Measurements from ENCODE around the gene SLC10A4.

Gene SLC10A4

DNA sequence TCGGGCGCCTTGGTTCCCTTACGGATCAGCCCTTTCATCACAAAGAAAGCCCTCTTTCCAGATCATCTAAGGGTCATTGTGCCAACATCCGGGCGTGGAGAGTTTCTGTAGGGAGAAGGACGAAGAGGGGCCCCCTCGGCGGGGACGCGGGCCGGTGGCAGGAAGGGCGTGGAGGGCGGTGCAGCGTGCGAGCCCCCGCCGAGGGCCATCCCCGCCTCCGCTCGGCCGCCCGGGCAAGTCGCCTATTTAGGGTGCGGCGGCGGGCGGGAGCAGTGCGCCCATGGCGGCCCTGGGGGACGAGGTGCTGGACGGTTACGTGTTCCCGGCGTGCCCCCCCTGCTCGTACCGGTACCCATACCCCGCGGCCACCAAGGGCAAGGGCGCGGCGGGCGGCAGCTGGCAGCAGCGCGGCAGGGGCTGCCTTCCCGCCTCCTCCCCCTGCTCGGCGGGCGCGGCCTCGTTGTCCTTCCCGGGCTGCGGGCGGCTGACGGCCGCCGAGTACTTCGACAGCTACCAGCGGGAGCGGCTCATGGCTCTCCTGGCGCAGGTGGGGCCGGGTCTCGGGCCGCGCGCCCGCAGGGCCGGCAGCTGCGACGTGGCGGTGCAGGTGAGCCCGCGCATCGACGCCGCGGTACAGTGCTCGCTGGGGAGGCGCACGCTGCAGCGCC lies 7.0 kb downstream of the SLC10A4 start, which contains the start of gene ZAR1:
ZAR1 (plus strand) TSS at position 241 of the 668 bp plus-strand sequence; CDS start at position 281, 40 bp downstream.
- TF ChIP-seq CTCF (IDR thresholded peaks at IDR 0.05; ENCODE audit: low read depth, low read length) = no peak
- peak within 1 kb of the TSS; percentile 41 for H3K4me3 ChIP-seq (ENCODE audit: low read depth, low read length)

GRCh38 chr4:48490680-48491513 lies 7.8 kb downstream of the SLC10A4 start:
- H3K4me3 ChIP-seq (ENCODE audit: low read depth, low read length) = no peak overlapping the region
- TF ChIP-seq CTCF (IDR thresholded peaks at IDR 0.05; ENCODE audit: low read depth, low read length) = no peak

DNA sequence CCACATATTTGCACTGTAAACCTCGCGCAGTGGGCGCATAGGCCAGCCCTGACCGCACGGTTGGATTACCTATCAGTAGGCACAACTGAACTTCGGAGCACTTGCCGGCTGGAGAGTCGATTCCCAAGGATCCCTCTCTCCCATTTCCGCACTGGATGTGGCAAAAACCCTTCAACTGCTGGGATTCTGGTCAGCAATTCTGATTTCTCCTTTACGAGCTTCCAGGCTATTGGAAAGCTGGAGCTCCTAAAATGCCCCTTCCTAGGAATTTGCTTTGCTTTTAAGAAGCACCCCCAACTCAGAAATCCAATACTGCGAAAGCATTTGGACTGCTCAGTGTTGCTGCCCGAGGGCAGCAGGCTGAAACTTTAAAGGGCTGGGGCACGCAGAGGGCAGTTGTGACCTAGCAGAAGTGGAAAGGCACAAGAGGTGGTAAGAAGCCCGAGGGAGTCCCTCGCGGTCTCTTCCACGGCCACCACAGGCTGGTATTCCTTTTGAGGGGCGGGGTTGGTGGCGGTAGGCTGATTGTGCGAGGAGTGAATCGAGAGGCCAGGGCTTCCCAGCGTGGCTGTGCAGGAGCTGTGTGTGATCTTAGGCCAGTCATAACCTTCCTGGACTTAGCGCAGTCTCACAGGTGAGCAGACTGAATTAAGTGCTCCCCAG lies 8.5 kb downstream of the SLC10A4 start:
- TF ChIP-seq CTCF (IDR thresholded peaks at IDR 0.05; ENCODE audit: low read depth, low read length) = no peak
- H3K4me3 ChIP-seq (ENCODE audit: low read depth, low read length) = no peak overlapping the region

DNA sequence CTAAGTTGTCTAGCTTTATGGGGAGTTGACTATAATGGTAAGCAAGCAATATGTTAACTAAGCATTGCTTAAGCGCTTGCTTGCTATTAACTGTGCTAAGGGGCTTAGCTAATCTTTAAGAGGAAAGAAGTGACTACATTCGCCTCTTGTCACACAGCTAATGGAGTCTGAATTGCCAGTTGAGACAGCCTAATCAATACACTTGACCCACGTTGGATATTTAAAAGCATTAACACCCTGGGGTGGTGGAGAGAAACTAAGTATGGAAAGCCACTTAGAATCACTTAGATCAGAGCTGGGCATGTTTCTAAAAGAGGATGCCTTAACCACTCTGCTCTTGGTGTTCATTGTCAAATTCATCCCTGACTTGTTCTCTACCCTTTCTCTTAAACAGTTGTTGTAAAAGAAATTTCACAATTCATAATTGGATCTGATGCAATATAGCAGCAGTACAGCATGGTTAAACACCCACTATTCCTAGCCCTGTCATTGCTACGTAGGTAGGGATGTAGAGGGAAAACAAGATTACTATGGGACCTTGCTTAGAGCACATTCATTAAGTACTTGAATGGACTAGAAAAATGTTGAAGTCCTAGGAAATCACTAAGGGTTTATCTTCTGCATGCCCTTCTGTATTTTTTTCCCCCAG lies 10.4 kb downstream of the SLC10A4 start:
- H3K4me3 ChIP-seq (ENCODE audit: low read depth, low read length) = no peak overlapping the region
- TF ChIP-seq CTCF (IDR thresholded peaks at IDR 0.05; ENCODE audit: low read depth, low read length) = no peak

GRCh38 chr4:48495941-48496340 lies 12.8 kb downstream of the SLC10A4 start:
- no peak for TF ChIP-seq CTCF (IDR thresholded peaks at IDR 0.05; ENCODE audit: low read depth, low read length)
- H3K4me3 ChIP-seq (ENCODE audit: low read depth, low read length) = no peak overlapping the region

DNA sequence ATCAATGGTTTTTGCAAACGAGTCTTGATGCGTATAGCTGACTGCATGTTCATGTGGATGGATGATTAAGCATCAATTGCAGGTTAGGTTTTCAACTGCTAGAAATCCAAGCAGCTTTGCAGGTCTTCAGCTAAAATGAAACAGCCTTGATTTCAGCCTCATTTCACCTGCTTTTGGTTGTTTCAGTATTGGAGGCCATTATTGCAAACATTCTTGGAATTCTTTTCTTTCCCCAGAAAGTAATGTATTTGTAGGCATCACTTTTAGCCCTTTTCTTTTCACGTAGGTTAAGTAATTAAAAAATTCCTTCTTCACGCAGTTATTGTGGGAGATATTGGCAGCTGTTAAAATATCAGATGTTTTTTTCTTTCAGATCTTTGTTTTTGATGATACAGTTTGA lies 15.8 kb downstream of the SLC10A4 start:
- TF ChIP-seq CTCF (IDR thresholded peaks at IDR 0.05; ENCODE audit: low read depth, low read length) = no peak
- no peak overlapping the region for H3K4me3 ChIP-seq (ENCODE audit: low read depth, low read length)
